ENCODE data around the gene OPRM1. TPM values are rescaled to one million over a fixed set of nuclear protein-coding genes. Genes with fewer than 3 reads are reported as not detected.

OPRM1 gene
- total RNA-seq, 1 donor from 2014 or later: not detected

DNA sequence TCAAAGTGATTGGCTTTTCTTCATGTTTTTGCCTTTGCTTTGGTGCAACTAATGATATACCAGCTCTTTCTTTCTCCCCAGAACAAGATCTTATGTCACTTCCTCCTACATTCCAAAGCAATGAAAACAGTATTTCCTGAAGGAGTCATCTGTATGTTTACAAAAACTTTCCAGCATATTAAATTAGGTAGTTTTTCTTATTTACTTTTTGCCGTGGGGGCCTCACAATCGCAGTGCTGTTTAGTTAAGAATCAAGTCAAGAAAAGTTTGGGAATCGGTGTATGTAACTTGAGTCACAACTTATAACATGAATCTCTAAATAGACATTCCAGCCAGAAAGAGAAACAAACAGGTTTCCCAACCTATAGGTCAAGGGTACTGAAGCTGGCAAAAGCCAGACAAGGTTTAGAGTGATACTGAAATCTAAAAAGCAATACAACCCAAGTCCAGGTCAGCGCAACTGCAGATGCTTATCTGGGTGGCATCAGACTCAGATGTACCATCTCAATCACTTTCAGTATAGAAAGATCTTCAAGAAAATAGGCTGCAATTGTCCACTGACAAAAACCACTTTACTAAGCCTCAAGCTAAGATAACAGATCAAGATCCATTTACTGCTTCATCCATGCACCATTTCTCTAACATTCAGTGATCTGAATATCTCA is 253.9 kb downstream of the OPRM1 start:
- ATAC-seq: no peak
- no peak for DNase-seq (ENCODE audit: missing footprints)
- intact Hi-C loops (cut with DNase I): no loop called here

DNA sequence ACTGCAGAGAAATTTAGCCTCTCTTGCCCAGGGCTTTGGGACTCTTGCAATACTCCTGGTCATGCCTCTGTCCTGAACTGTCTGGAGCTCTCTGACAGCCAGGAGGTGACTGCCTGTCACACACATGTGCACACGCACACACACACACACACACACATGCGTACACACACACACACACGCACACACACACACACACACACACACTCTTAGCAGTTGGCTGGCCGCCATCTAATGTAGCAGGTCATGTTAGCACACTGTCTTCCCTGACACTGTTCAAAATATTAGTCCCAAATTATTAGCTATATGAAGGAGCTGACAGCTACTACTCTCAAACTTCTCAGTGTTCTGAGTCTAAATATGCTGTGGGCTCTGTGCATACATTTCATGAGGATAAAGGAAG is 256.7 kb downstream of the OPRM1 start:
- ATAC-seq (peak; percentile 9), DNase-seq (ENCODE audit: missing footprints) (no peak)
- intact Hi-C loops (cut with DNase I): no loop called here

Measured in Right ventricle myocardium inferior (tissue), 1 donor.